ENCODE measurements around the gene WDR76.

DNA sequence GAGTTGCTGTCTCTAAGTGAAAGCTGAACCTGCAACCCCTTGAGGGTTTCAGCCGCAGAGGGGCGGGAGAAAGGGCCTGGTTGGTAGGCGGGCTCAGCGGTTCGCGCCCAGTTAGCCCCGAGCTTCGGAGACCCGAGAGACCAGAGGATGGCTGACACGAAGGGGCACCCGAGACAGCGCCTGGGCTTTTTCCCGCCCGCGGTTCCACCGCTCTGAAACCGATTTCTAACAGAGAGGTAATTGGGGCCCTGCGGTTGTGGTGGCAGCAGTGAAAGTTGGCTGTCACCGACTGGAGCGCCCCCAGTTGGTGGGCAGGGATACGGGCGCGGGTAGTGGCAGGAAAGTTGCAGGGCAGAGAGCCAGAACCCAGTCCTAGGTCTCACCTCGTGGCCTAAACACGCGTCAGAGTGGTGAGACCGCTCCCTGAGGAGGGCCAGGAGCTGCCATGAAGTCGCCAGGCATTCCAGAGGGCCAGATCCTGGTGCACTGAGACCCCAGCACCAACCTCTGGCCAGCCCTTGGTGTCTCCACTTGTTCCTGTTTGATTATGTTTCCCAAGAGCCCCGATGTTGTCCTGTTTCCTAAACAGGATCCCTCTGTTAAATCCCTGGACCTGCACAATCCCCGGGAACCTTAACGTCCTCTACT lies 49.4 kb upstream of the WDR76 start:
- TF ChIP-seq CTCF (IDR thresholded peaks at IDR 0.05; ENCODE audit: insufficient read depth, low read length) (peak; percentile 80), GABPA (IDR thresholded peaks at IDR 0.05; ENCODE audit: low read depth) (no peak), POLR2AphosphoS5 (IDR thresholded peaks at IDR 0.05; ENCODE audit: low read depth) (peak; percentile 82), SPI1 (IDR thresholded peaks at IDR 0.05; ENCODE audit: borderline replicate concordance, low read depth) (no peak)
- TF ChIP-seq, protein P1, sequence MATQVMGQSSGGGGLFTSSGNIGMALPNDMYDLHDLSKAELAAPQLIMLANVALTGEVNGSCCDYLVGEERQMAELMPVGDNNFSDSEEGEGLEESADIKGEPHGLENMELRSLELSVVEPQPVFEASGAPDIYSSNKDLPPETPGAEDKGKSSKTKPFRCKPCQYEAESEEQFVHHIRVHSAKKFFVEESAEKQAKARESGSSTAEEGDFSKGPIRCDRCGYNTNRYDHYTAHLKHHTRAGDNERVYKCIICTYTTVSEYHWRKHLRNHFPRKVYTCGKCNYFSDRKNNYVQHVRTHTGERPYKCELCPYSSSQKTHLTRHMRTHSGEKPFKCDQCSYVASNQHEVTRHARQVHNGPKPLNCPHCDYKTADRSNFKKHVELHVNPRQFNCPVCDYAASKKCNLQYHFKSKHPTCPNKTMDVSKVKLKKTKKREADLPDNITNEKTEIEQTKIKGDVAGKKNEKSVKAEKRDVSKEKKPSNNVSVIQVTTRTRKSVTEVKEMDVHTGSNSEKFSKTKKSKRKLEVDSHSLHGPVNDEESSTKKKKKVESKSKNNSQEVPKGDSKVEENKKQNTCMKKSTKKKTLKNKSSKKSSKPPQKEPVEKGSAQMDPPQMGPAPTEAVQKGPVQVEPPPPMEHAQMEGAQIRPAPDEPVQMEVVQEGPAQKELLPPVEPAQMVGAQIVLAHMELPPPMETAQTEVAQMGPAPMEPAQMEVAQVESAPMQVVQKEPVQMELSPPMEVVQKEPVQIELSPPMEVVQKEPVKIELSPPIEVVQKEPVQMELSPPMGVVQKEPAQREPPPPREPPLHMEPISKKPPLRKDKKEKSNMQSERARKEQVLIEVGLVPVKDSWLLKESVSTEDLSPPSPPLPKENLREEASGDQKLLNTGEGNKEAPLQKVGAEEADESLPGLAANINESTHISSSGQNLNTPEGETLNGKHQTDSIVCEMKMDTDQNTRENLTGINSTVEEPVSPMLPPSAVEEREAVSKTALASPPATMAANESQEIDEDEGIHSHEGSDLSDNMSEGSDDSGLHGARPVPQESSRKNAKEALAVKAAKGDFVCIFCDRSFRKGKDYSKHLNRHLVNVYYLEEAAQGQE (IDR thresholded peaks at IDR 0.05; ENCODE audit: insufficient replicate concordance, low read depth): no peak

All from HL-60 (cell line).